GM21576 (cell line): ENCODE data around the gene HSP90AB1.

Source experiments
- ATAC-seq: cut with Tn5 transposase; IDR thresholded peaks from one replicate; pipeline ENCODE4 v1.9.1; 2021; ENCODE audit warnings: mild to moderate bottlenecking, moderate library complexity; ENCODE audit not compliant: unreplicated experiment

The HSP90AB1 gene

DNA sequence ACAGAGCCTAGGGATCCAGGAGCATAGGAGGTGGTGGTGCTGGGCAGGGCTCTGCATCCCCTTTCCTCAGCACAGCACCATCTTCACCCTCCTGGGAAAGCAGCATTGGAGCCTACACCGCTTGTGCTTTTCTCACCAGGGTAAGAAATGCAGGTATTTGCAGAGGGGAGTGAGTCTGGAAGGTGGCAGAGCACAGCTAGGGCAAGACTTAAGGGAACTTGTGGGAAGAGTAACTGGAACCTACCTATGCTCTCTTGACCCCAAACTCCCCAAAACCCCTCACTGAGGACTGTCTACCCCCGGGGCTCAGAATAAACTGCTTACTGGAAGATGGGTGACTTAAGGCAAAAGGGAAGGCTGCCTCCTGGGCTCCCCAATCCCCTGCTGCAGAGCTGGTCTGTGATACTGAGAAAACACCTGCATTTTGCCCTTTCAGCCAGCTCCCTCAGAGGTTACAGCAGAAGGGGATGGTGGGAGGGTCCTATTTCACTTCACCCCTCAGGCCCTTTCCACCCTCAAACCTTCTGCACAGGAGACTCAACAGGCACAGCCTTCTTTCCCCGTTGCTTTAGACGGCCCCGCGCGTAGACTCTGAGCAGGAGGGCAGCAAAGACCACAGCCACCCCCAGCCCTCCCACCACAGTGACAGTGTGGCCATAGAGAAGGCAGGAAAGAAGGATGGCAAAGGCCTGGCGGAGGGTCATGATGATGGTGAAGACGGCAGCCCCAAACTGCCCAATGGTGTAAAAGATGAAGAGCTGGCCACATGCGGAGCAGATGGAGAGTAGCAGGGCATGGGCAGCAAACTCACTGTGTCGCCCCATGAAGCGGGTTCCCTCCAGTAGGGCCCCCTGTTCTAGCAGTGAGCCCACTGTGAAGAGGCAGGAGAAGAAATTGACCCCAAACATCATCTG lies 7.5 kb downstream of the HSP90AB1 start:
- ATAC-seq, result no peak

DNA sequence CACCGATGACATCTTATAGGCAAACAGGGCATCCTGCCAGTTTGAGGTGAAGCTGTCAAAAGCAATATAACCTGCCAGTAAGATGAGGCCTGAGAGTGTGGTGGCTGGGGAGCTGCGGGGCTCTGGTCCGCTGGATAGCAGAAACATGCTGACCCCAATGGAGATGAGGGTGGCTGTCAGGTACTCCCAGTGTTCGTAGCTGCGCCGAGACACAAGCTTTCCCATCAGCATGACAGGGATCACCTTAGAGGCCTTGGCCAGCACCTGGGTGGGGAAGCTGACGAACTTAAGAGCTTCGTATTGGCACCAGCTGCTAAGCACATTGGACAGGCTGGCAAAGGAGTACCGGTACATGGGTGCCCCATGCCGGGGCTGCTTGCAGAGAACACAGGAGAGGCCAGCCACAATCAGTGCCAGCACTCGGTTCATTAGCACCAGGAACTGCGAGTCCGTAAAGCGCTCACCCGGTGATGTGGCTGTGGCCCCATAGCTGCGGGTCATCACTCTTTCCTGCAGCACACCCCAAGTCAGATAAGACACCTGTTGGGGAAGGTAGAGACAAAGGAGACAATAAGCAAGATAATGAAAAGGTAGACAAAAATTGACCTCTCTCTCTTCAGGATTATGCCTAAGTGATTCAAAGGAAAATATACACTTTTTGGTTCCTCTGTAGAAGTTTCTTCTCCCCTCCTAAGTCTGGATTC lies 8.4 kb downstream of the HSP90AB1 start:
- ATAC-seq, result no peak

DNA sequence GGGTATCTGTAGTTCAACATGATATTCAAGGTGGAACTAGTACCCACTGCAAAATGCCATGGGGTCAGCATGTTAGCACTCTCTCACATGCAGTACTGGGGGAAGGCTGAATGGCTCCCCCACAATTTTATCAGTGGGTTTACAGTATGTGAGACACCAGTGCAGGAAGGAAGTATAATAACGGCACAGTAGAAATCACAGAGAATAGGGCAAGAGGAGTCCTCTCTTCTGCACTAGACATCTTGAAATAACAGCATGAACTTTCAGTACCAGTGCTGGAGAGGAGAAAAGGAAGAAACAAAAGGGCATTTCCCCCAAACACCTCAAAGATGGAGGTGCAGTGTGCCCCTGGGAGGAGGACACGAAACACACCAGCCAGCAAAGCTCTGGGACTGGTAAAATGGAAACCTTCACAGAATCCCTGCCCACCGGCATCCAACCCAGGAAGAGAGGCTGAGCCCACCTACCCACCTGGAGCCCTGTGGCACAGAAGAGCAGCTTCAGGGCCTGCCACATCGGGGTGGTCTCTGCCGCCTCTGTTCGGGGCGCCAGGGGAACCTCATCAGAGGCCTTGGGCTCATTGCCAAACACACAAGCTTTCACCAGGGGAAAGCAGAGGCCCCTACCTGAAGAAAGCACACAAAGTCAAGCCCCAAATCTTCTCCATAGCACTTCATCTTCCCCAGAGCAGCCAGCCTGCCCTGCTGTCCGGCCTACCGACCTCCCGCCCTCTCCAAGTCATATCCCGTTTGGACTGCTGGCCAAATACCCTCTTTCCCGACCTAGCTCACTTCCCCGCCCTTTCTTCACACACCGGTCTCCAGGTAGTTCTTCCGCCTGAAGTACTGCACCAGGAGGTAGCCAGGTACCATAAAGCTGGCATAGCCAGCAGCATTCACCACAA lies 9.2 kb downstream of the HSP90AB1 start:
- ATAC-seq, result no peak

DNA sequence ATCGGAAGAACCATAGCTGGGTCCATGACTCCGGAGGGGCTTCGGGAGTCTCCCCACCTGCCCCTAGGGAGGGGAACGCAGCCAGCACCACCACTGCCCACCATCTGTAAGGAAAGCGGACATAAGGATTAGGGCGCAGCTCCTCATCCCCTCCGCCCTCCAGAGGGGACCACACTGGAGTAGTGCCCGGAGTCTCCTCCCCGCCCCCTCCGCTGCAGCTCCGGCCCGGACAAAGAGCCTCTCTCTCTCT lies 9.8 kb downstream of the HSP90AB1 start:
- ATAC-seq, result no peak

DNA sequence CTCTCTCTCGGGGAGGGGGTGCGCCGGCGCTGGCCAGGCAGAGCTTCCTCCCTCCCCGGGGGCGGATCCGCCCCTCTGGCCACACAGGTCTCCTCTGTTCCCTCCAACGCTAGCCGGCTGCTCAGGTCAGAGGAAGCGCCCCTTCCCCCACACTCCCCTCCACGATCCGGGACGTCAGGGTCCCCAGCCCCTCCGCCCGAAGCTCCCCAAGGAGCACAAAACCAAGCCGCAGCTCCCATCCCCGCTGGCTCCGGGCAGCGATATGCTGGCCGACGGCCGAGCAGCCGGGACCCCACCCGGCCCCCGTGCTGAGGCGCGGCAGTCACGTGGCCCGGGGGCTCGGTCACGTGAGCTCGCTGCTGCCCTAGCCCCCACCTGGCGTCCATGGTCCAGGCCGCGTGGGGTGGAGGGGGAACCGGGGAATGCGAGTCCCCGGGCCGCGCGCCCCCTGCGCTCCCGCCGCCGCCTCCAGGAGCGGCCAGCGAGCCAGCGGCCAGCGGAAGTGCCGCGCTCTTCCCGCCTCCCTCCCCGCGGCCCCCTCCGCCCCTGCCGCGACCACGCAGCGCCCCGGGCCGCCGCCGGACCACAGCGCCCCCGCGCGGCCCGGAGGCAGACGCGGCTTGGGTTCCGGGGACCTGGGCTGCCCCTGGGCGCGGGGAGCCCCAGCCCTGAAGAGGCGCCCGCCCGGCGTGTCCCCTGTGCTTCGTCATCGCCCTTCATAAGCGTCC lies 10.3 kb downstream of the HSP90AB1 start, which contains the start of gene SLC35B2:
SLC35B2 (minus strand) TSS at position 504 of the 728 bp plus-strand sequence; CDS start at position 386, 118 bp downstream.
- peak; percentile 40 for ATAC-seq

DNA sequence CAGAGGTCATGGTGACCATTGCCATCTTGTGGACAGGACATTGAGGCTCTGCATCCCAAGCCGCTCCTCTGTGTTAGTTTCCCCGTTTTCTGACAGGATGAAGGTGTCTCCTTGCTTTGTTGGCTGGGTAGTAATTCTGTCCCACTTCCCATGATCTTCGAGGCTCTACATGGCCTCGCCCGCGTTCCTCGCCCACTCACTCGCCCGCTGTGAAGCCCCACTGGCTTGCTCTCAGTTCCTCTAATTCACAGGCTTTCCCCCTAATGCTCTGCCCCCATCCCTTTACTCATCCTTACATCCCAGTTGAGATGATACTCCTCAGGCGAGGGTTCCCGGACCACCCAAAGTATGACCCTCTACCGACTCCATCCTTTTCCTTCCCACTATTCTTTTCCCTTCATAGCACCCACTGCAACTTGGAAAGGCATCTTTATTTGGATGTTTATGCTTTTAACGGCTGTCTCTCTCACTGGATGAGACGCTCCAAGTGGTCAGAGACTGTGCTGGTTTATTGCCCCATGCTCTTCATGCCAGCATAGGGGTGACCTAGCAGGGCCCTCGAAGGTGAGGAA lies 10.9 kb downstream of the HSP90AB1 start:
- ATAC-seq, result peak; percentile 18

DNA sequence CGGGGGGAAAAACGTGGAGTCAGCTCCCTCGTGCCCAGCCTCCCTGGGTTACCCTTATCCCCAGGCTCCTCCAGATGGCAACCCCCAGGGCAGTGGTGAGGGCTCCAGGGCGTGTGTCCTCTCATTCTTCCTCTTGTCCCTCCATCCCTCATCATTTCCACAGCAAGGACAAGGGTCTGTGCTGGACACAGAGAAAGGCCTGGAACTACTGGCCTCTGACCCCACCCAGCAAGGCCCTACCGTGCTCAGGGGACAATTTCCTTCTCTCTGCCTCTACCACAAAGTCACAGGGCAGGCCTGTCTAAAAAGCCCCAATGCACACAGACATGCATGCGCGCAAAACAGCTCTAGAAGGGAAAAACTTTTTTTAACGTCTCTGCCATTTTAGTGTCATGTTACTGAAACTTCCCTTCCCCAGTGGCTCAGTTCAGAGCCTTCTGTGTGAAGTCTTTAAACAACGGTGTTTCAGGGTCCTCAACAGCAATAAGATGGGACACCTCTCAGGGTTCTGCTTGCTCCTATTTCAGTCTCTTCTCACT lies 11.5 kb downstream of the HSP90AB1 start:
- no peak for ATAC-seq

DNA sequence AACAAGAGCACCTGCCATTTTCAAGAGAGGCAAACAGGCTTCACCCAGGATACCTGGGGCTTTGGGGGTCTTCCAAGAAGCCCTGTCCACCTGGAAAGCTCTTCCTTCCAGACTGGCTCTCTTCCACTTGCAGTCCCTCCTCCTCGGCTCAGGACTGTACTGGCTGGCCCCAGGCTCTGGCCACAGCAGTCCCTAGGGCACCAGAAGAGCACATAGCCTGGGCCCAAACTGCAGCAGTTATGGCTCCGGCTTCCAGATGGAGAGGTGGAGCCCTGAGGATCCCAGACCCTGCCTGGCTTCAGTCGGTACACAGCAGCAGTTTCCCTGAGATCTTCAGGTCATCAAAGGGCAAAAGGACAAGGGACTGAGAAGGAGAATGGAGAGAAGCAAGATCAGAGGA lies 12.0 kb downstream of the HSP90AB1 start:
- no peak for ATAC-seq

DNA sequence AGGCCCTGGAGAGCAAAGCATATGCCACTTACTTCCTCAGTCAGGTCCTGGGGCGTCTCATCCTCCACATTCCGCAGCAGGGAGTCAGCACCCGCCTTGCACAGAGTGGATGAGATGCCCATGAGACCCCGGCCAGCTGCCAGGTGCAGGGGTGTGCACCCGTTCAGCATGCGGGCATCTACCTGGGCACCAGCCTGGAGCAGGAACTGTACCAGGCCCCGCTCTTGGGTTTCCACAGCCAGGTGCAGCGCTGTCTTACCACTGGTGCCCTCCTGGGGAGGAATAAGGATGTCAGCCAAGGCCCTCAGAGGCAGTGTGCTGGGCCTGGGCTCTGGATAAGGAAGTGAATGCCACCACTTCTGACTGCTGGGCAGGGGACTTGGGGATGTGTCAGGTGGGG lies 13.1 kb downstream of the HSP90AB1 start:
- no peak for ATAC-seq

DNA sequence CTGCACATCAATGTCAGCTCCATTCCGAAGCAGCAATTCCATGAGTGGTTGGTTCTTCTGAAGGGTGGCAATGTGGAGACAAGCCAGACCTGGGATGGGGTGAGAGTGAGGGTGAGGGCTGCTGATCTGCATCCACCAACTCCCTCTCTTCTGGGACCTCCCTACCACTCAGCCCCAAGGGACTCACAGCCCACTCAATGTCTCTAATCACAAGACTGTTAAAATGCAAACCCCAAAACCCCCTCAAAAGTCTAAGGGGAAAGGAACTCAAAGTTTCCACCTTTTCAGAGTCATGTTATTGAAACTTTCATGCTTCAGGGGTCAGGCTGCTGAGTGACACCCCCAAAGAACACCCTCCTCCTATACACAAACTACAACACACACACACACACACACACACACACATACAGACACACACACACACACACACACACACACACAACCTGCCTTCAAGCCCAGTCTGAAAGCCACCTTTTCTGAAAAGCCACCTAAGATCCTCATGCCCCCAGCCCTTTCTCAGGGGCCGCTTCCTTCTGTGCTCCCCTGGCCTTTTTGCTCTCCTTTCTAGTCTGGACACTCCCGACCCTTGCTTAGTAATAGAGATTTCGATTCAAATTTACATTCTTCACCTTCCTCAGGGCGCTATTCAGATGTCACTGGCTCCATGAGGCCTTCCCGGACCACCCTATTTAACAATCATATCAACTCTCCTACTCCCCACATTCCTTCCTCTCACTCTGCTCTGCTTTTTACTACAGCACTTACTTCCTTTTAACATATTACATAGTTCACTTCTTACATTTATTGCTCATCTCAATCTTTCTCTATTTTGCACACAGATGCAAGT lies 13.8 kb downstream of the HSP90AB1 start:
- no peak for ATAC-seq

DNA sequence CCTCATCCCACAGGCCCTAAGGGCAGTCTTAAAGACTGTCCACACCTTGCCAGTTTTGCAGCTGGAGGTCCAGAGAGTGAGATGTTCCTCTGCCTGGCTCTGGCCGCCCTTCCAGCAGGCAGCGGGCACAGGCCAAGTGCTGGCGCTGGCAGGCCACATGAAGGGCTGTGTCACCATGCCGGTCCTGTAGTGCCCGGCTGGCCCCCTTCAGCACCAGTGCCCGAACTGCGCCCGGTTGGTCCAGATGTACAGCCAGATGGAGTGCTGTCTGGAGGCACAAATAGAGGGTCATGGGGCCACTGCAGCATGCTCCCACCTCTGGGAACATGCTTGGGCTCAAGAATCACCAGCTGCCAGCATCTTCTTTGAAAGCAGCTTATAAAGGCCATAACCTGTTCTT lies 14.7 kb downstream of the HSP90AB1 start:
- no peak for ATAC-seq

DNA sequence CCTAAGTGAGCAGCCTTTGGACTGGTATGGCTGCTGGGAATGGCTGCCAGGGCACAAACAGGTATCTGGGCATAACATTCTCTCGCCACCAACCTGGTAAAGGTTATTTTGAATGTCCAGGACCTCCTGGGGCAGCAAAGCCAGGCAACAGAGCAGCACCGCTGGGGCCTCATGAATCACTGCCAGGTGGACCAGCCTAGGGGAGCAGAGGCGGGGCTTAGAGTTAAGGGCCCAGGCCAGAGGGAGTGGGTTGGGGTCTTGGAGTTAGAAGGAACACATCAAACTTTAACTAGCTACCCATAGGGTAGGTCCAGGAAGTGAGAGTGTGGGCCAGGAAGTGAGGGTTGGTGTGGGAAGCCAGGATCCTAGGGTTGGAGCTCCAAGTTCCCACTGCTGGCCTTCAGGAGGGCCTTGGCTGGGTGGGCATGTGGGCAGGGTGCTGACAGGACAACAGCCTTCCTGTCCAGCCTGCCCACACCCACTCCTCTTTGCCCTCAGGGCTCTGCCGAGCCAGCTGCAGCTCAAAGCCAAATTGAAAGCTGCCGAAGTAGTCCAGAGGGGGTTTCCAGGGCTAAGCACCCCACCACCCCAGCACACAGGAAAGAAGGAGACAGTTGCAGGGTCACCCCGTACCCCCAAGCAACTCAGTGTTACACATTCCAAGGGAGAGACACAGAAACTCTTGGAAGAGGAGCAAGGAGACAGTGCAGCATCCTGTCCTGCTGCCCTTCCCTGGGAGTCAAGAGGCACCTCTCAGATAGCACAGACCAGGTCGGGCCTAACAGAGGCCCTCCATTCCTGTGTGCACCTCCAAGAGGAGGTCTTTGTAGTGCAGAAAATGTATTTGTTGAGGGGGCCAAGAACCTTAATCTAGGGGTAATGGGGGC lies 15.8 kb downstream of the HSP90AB1 start:
- no peak for ATAC-seq

DNA sequence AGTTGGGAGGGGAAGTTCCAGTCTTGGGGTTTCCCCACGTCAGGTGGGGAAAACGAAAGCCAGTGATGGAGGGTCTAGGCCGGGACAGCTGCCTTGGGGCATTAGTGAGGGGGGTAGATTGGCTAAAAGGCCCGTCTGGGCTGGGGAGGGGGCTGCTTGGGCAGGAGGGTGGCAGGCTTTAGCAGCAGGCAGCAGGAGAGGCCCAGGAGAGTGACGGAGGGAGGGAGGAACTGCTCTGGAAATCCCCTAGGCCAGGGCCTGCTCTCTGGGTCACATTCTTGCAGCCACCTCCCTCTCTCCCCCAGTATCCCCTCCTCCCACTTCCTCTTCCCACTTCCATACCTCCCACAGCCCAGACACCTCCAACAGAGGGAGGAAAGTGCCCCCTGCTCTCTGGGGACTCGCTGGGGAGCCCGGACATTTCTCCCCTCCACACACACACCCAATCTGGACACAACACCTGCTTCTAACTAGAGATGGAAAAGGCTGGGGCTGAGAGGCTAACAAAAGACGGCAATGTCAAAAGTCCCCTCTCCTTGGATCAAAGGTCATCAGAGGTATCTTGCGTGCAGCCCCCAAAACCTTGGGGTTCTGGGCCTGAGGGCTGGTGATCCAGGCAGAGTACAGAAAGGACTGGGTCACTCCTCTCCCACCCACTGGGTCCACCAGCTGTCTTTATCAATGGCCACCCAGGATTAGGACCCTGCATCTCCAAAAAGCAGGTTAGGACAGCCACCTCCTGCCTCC lies 16.6 kb downstream of the HSP90AB1 start:
- no peak for ATAC-seq

DNA sequence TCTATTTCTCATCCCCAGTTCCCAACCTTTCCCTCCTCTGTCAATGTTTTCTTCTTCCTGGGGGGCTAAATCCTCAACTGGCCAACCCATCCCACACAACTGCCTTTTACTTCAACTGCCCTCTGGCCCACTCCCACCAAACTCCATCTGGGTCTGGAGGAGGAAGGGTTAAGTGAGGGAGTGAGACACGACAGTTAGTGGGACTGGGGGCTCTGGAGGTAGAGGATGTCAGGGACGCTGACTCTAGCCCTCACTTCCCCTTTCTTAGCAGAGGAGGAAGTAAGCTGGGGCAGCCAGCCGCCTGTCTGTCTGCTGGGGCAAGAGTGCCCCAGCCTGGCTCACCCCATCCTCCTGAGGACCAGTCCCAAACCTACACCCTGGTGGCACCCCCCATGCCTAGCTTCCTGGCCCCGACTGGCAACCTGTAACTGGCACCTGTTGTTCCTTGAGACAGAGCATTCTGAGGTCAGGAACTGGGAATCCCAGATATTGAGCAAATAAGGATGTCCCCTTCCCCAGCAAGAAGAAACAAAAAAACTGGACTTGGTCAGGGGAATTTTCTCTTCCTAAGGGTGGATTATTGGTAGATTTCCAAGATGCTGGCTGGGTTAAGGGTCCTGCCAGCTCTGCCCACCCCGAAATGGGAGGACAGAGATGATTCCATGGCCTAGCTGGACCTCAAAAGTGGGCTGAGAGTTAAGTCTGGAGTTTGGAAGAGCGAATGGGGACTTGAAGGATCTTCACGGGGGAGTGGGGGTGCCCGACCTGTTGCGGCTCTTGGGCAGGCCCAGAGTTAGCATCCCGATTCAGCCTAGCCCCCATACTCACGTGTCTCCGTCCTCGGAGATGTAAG lies 17.5 kb downstream of the HSP90AB1 start:
- ATAC-seq, result no peak

DNA sequence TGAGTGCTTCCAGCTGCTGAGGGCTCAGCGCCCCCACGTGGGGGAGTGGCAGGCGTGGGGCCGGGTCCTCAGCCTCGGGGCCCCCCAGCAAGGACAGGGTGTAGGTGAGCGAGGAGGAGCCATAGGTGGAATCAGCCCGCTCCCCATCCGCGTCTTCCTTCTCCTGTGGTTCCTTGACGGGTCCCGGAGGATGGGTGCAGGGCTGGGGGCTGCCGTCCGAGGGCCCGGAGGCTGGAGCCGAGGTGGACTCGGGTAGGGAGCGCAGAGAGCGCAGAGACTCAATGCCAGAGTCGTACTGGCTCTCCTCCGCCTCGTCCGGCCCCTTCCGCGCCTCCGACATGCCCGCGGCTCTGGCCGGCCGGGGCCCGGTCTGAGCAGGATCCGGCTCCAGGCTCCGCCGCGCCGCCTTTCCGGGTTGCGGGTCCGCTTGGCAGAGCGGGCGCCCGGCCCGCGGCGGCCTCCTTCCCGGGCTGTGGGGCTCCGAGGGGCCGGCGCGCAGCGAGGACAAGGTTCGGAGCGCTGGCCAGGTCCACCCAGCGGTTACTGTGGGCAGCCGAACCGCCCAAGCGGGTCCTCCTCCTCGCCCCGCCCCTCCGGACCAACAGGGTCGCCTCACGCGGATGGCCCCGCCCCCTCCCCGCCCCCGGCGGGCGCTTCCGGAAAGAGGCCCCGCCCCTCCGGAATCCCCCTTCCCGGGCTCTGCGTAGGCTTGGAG lies 18.3 kb downstream of the HSP90AB1 start, which contains the start of gene NFKBIE:
NFKBIE (minus strand) TSS at position 545 of the 715 bp plus-strand sequence; CDS start at position 340, 205 bp downstream.
- ATAC-seq, result peak; percentile 33
